Measurements from ENCODE around the gene IAH1. TPM values are rescaled to one million over a fixed set of nuclear protein-coding genes. Genes with fewer than 3 reads are reported as not detected.

Gene IAH1
- total and polyA plus RNA-seq, 10 of the 15 experiments (the other 5 are each of a cell fraction or from before 2014, with no cell fraction given) = 57.4 to 125 (median 75.8) TPM

- Histone ChIP-seq H3K79me2 (ENCODE audit: control insufficient read depth, insufficient read depth, low read length) (peaks cover 23% of the 10 kb centered on the region), H3K27me3 (replicated peaks in 1 of 2; ENCODE audit: control insufficient read depth in 2 of 2, insufficient read depth in 2 of 2, low read length in 1 of 2) (no peaks in the 10 kb centered on the region), H4K20me1 (ENCODE audit: control insufficient read depth, insufficient read depth) (no peaks in the 10 kb centered on the region), H3K27ac (ENCODE audit: control insufficient read depth, insufficient read depth) (no peak overlapping the region), H2AFZ (ENCODE audit: control insufficient read depth, low read depth, low read length) (no peak overlapping the region), H3K36me3 (ENCODE audit: control insufficient read depth in 2 of 2, insufficient read depth in 2 of 2, low read length in 1 of 2) (peaks cover 5 to 36% of the 10 kb centered on the region in 2 experiments), H3K4me3 (no peak overlapping the region), H3K9ac (ENCODE audit: control insufficient read depth, insufficient read depth, low read length) (no peak overlapping the region), H3K9me3 (replicated peaks; ENCODE audit: control insufficient read depth, insufficient read depth, low read length) (no peaks in the 10 kb centered on the region; the same call in 1 of the 3 replicates), H3K4me1 (ENCODE audit: control insufficient read depth, insufficient read depth, low read length) (peaks cover 18% of the 10 kb centered on the region; the same call in 1 of the 2 replicates), H3K4me2 (ENCODE audit: control insufficient read depth, insufficient read depth) (no peak overlapping the region)
- in situ Hi-C loops (cut with MboI) = no loop called here
- ChIA-PET SMC1A (ENCODE audit: uncharacterized antibody, unreplicated experiment) (interaction anchor here (1.0 kb wide), 1 partner anchor 81 kb away, joined by 3 read pairs; no protein-coding TSS in a partner anchor), CTCF (interaction anchor here (0.6 to 1.2 kb wide), 2 partner anchors 58 to 77 kb away, joined by 3 to 5 read pairs; partner anchors contain the start of gene ADAM17), RAD21 (ENCODE audit: unreplicated experiment) (no interaction called here), POLR2A (interaction anchor here (1.3 kb wide), 1 partner anchor 78 kb away, joined by 5 read pairs; no protein-coding TSS in a partner anchor)
- BruUV-seq (replicated peaks) = no TSS peak
- TF ChIP-seq MYB (IDR thresholded peaks at IDR 0.05; ENCODE audit: borderline replicate concordance, low read depth, low read length) = no peak
- no peak for TF ChIP-seq SMAD5 (IDR thresholded peaks at IDR 0.05; ENCODE audit: low read depth)
- no peak for TF ChIP-seq NBN (IDR thresholded peaks at IDR 0.05)
- no peak for TF ChIP-seq IRF4 (IDR thresholded peaks at IDR 0.05; ENCODE audit: low read depth, low read length)
- no peak for TF ChIP-seq HDAC2 (IDR thresholded peaks at IDR 0.05)
- TF ChIP-seq ATF7 (IDR thresholded peaks at IDR 0.05; ENCODE audit: low read depth) = no peak
- TF ChIP-seq STAT3 (IDR thresholded peaks at IDR 0.05; ENCODE audit: low read depth, low read length) = no peak
- no peak for TF ChIP-seq NFYA (IDR thresholded peaks at IDR 0.05; ENCODE audit: borderline replicate concordance, low read depth, low read length)
- no peak for TF ChIP-seq E2F8 (IDR thresholded peaks at IDR 0.05; ENCODE audit: low read depth, partially characterized antibody)
- TF ChIP-seq NR2F1 (conservative IDR thresholded peaks at IDR 0.05) = no peak
- TF ChIP-seq CUX1 (IDR thresholded peaks at IDR 0.05; ENCODE audit: insufficient replicate concordance, low read depth, low read length) = no peak
- no peak for TF ChIP-seq PML (IDR thresholded peaks at IDR 0.05; ENCODE audit: low read length)
- TF ChIP-seq ZNF24 (IDR thresholded peaks at IDR 0.05) = no peak
- no peak for TF ChIP-seq KLF5 (IDR thresholded peaks at IDR 0.05; ENCODE audit: partially characterized antibody)
- no peak for TF ChIP-seq SUPT20H (IDR thresholded peaks at IDR 0.05; ENCODE audit: borderline replicate concordance, control insufficient read depth, low read depth, low read length)
- WGBS (ENCODE audit: insufficient coverage, insufficient replicate concordance, low lambda C conversion rate, missing lambda C conversion rate) = 100% methylated on average over 3 of the region's 3 CpGs
- FAIRE-seq = no peak
- no peak for ATAC-seq
- no peak for DNase-seq (ENCODE audit: low read depth, low spot score)
- intact Hi-C loops (cut with micrococcal nuclease; ENCODE audit: unreplicated experiment) = no loop called here
Measured at GRCh38 chr2:9478526-9478925, 4.2 kb downstream of the IAH1 start.

Data from GM12878 (cell line).